Fibroblast of lung (primary cell): ENCODE results near the gene DAZAP2.

Source experiments
- CTCF ChIP-seq, 2 donors: IDR thresholded peaks in 1 of 2; conservative IDR thresholded peaks in 1 of 2; 1 replicate in 1 of 2; 2 replicates in 1 of 2; pipeline ENCODE4 v1.5.1; 2011 to 2012; ENCODE audit warnings: low read length in 2 of 2, control low read depth in 1 of 2, inconsistent platforms in 1 of 2, low read depth in 1 of 2, mild to moderate bottlenecking in 1 of 2
- EZH2 ChIP-seq: IDR thresholded peaks from 2 replicates; pipeline ENCODE4 v1.5.1; 2012; ENCODE audit warnings: low read length, control low read depth, mild to moderate bottlenecking; ENCODE audit errors: missing control alignments

- TF ChIP-seq CTCF (conservative IDR thresholded peaks at IDR 0.05 in 1 of 2, IDR thresholded peaks at IDR 0.05 in 1 of 2; ENCODE audit: low read depth in 1 of 2, low read length in 2 of 2) (no peak), EZH2 (no peak)
Measured at GRCh38 chr12:51192284-51192671, 46.3 kb upstream of the DAZAP2 start.
